Sigmoid colon (tissue), 7 donors: ENCODE data around the gene OR8B2. TPM values are rescaled to one million over a fixed set of nuclear protein-coding genes. Genes with fewer than 3 reads are reported as not detected.

Experiments used
- DNase-seq: peaks from one replicate; pipeline ENCODE4 v3.0.0-alpha.2; 2019
- H3K27ac ChIP-seq, 4 donors: fragments of 200-600 bp; sonication (generic); one replicate each; pipeline ENCODE4 v1.5.1; 2016 to 2019; ENCODE audit warnings: mild to moderate bottlenecking in 1 of 4
- H3K27me3 ChIP-seq, 3 donors: fragments of 200-600 bp; sonication (generic); one replicate each; pipeline ENCODE4 v1.5.1; 2019; ENCODE audit warnings: mild to moderate bottlenecking in 1 of 3
- H3K36me3 ChIP-seq, 4 donors: fragments of 200-600 bp; sonication (generic); one replicate each; pipeline ENCODE4 v1.5.1; 2016 to 2019
- H3K4me1 ChIP-seq, 4 donors: fragments of 200-600 bp; sonication (generic); one replicate each; pipeline ENCODE4 v1.5.1; 2017 to 2019
- H3K4me3 ChIP-seq, 4 donors: fragments of 200-600 bp; sonication (generic); one replicate each; pipeline ENCODE4 v1.5.1; 2017 to 2019; ENCODE audit warnings: mild to moderate bottlenecking in 2 of 4, moderate library complexity in 1 of 4
- H3K9me3 ChIP-seq, 4 donors: fragments of 200-600 bp in 3 of 4; sonication (generic) in 3 of 4; one replicate each; pipeline versions ENCODE4 v1.5.1 to v1.6.1; 2013 to 2019
- EP300 ChIP-seq, 4 donors: sonication (generic); formaldehyde crosslinking; IDR thresholded peaks; one replicate each; pipeline ENCODE4 v1.6.1; 2017; ENCODE audit warnings: antibody characterized with exemption in 4 of 4
- POLR2A ChIP-seq, 2 donors: fragments of 450-650 bp; IDR thresholded peaks; one replicate each; pipeline ENCODE4 v1.6.1; 2016; ENCODE audit warnings: antibody characterized with exemption in 2 of 2, mild to moderate bottlenecking in 2 of 2, moderate library complexity in 2 of 2
- POLR2AphosphoS5 ChIP-seq, 4 donors: sonication (generic); formaldehyde crosslinking; IDR thresholded peaks; one replicate each; pipeline ENCODE4 v1.6.1; 2017; ENCODE audit warnings: antibody characterized with exemption in 4 of 4
- WGBS, 2 donors: extraction: QIAGEN DNeasy Blood & Tissue Kit; methylation state at CpG; one replicate each; pipeline ENCODE4 v1.1.7; 2013; 5-methylcytosine and 5-hydroxymethylcytosine counted together
- intact Hi-C: fragments of 100-400 bp; cut with DNase I; formaldehyde crosslinking; loops from one replicate; pipeline ENCODE4 v1.15.1; 2023
- polyA plus RNA-seq, 3 donors: library from polyadenylated mRNA; stranded (reverse); fragments of 200-250 nt; gene quantifications; one replicate each; pipeline ENCODE4 v1.2.3, GENCODE V29; 2013
- total RNA-seq, 4 donors: library from RNA; depleted of rRNA; stranded (reverse); fragments of >200 nt; gene quantifications; one replicate each; pipeline ENCODE4 v1.1.0, GENCODE V29; 2016
- TF ChIP-seq, protein P1 (sequence below), 4 experiments: fragments of 450-650 bp in 3 of 4; fragments of 200-600 bp in 1 of 4; IDR thresholded peaks; one replicate each; pipeline ENCODE4 v1.5.1; 2016 to 2019; ENCODE audit warnings: antibody characterized with exemption in 4 of 4, mild to moderate bottlenecking in 3 of 4, moderate library complexity in 2 of 4
- donor health status: healthy with polysubstance abuse.
- donor health status: Bipolar disorder and iron deficiency.
- donor health status: healthy.

OR8B2 gene
- total and polyA plus RNA-seq, 7 donors, result not detected

DNA sequence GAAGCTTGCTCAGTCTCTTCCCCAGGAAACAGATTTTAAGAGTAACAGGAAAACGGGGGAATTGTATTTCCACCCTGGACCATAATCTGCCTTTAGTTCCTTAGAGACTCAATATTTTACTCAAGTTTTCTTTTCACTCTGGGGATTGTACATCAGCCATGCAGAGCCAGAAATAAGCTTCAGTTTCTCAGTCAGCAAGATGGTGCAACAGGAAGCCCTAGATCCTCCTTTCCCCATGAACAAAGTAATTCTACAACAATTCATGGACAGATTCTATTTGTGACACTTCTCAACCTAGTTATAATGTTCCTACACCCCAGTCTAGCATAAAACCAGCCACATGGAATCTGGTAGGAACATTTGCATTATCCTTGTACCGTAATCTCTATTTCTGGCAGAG, 24.7 kb downstream of the OR8B2 start:
- H3K27me3 ChIP-seq, result no peaks in the 10 kb centered on the region
- DNase-seq, result no peak
- no peak overlapping the region for H3K27ac ChIP-seq
- H3K9me3 ChIP-seq, result no peaks in the 10 kb centered on the region
- no peaks in the 10 kb centered on the region for H3K4me1 ChIP-seq
- 34 to 35% methylated on average over 2 of the region's 2 CpGs for WGBS, 2 donors
- intact Hi-C loops, result no loop called here
- no peaks in the 10 kb centered on the region for H3K36me3 ChIP-seq
- H3K4me3 ChIP-seq, result no peak overlapping the region
- TF ChIP-seq, protein P1, sequence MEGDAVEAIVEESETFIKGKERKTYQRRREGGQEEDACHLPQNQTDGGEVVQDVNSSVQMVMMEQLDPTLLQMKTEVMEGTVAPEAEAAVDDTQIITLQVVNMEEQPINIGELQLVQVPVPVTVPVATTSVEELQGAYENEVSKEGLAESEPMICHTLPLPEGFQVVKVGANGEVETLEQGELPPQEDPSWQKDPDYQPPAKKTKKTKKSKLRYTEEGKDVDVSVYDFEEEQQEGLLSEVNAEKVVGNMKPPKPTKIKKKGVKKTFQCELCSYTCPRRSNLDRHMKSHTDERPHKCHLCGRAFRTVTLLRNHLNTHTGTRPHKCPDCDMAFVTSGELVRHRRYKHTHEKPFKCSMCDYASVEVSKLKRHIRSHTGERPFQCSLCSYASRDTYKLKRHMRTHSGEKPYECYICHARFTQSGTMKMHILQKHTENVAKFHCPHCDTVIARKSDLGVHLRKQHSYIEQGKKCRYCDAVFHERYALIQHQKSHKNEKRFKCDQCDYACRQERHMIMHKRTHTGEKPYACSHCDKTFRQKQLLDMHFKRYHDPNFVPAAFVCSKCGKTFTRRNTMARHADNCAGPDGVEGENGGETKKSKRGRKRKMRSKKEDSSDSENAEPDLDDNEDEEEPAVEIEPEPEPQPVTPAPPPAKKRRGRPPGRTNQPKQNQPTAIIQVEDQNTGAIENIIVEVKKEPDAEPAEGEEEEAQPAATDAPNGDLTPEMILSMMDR (IDR thresholded peaks at IDR 0.05), result no peak
- TF ChIP-seq POLR2AphosphoS5 (IDR thresholded peaks at IDR 0.05) (no peak), POLR2A (IDR thresholded peaks at IDR 0.05) (no peak), EP300 (IDR thresholded peaks at IDR 0.05) (no peak)

DNA sequence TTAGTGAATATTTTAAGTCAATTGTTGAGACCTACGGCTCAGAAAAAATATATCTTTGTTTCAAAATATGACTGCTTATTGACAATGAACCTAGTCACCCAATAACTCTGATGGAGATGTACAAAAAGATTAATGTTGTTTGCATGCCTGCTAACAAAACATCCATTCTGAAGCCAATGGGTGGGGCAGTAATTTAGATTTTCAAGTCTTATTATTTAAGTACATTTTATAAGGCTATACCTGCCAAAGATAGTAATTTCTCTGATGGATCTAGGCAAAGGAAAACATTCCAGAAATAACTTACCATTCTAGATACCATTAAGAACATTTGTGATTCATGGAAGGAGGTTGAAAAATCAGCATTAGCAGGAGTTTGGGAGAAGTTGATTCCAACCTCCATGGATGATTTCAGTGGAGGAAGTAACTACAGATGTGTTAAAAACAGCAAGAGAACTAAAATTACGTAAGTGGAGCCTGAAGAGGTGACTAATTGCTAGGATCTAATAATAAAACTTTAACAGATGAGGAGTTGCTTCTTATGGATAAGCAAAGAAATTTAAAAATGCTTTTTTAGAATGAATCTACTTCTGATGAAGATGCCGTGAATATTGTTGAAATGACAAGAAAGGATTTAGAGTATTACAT, 37.9 kb downstream of the OR8B2 start:
- Histone ChIP-seq H3K36me3 (no peaks in the 10 kb centered on the region), H3K27ac (no peak overlapping the region), H3K4me1 (no peaks in the 10 kb centered on the region), H3K27me3 (no peaks in the 10 kb centered on the region), H3K9me3 (no peaks in the 10 kb centered on the region), H3K4me3 (no peak overlapping the region)
- 29 to 38% methylated on average over 3 of the region's 3 CpGs for WGBS, 2 donors
- intact Hi-C loops, result no loop called here
- no peak for DNase-seq
- TF ChIP-seq POLR2AphosphoS5 (IDR thresholded peaks at IDR 0.05), result no peak
- TF ChIP-seq, protein P1 (IDR thresholded peaks at IDR 0.05), result no peak
- TF ChIP-seq POLR2A (IDR thresholded peaks at IDR 0.05), result no peak
- TF ChIP-seq EP300 (IDR thresholded peaks at IDR 0.05), result no peak

DNA sequence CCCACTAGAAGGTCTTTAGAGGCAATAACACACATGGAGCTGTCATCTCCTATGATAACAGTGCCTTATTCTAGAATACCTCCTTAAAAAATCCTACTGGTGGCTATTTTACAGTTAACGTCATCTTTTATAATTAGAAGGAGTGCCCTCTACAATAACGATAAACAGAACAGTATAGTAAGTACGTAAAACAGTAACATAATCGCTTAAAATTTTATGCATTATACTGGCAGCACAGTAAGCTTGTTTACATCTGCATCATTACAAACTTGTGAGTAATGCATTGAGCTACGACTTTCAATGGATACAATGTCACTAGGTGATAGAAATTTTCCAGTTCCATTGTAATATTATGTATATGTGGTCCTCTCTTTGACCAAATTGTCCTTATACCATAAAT, 40.0 kb downstream of the OR8B2 start:
- 76 to 78% methylated on average over 5 of the region's 5 CpGs for WGBS, 2 donors
- DNase-seq, result no peak
- Histone ChIP-seq H3K27ac (no peak overlapping the region), H3K27me3 (no peaks in the 10 kb centered on the region), H3K4me3 (no peak overlapping the region), H3K9me3 (no peaks in the 10 kb centered on the region), H3K36me3 (no peaks in the 10 kb centered on the region), H3K4me1 (no peaks in the 10 kb centered on the region)
- intact Hi-C loops, result no loop called here
- TF ChIP-seq, protein P1 (IDR thresholded peaks at IDR 0.05), result no peak
- no peak for TF ChIP-seq EP300 (IDR thresholded peaks at IDR 0.05)
- TF ChIP-seq POLR2A (IDR thresholded peaks at IDR 0.05), result no peak
- no peak for TF ChIP-seq POLR2AphosphoS5 (IDR thresholded peaks at IDR 0.05)

DNA sequence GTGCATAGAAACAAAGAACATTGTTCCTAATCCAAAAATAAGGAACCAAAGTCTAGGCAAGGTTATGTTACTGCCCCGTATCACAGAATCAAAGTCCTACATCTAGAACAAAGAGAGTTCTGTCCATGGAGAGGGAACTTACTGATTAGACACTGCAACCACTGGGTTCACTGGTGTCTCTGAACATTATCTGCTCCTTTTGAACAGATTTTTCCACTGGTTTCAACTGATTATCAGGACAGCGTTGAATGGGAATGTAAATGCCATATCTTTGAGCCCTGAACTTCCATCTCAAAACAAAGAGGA, 44.2 kb downstream of the OR8B2 start:
- WGBS, 2 donors, result 26 to 76% methylated on average over 2 of the region's 2 CpGs
- TF ChIP-seq, protein P1 (IDR thresholded peaks at IDR 0.05), result no peak
- TF ChIP-seq POLR2AphosphoS5 (IDR thresholded peaks at IDR 0.05) (no peak), POLR2A (IDR thresholded peaks at IDR 0.05) (no peak), EP300 (IDR thresholded peaks at IDR 0.05) (no peak)
- intact Hi-C loops, result no loop called here

More for the DNA sequence above, 44.2 kb downstream of the OR8B2 start:
- Histone ChIP-seq H3K36me3 (no peaks in the 10 kb centered on the region), H3K27me3 (no peaks in the 10 kb centered on the region), H3K27ac (no peak overlapping the region), H3K9me3 (no peaks in the 10 kb centered on the region), H3K4me1 (no peaks in the 10 kb centered on the region), H3K4me3 (no peak overlapping the region)
- no peak for DNase-seq
